ENCODE data around the gene SPHKAP. TPM values are rescaled to one million over a fixed set of nuclear protein-coding genes. Genes with fewer than 3 reads are reported as not detected.

Gene SPHKAP
- total and polyA plus RNA-seq, 2 of the 13 experiments (the other 11 are each of a cell fraction or from before 2014, with no cell fraction given): not detected

DNA sequence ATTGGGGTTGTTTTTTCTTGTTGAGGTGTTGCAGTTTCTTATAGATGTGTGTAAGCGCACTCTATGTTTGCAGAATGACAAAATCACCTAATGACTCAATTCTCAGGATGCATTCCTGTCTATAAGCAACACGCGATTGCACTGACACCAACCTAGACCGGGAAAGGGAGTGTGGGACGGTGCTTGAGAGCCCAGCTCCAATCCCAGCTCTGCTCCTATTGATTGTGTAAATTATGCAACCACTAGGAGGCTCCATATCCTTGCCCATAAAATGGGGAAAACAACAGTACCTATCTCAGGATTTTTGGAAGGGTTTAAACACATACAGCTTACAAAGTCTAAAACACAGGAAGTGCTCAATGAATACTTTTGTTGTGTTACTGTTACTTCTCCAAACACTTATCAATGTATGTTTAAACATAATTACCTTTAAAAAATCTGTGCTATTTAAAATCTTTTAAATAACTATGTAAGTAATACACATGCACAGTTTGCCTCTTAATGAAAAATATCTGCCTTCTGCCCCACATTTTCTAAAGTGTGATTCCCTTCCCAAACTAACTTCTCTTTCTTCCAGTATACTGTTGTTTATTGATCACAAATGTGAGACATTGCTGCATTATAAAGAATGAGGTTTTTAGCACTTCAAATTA lies 132.5 kb downstream of the SPHKAP start:
- Histone ChIP-seq H3K27me3 (ENCODE audit: control insufficient read depth in 1 of 2, insufficient read depth in 2 of 2, low read length in 2 of 2) (no peaks in the 10 kb centered on the region), H3K4me3 (replicated peaks in 1 of 3; ENCODE audit: insufficient read depth in 1 of 3, low read depth in 2 of 3, low read length in 3 of 3) (no peak overlapping the region), H3K9me3 (ENCODE audit: low read length) (no peaks in the 10 kb centered on the region), H3K36me3 (replicated peaks in 1 of 2; ENCODE audit: control insufficient read depth in 1 of 2, insufficient read depth in 2 of 2, low read length in 2 of 2) (no peaks in the 10 kb centered on the region), H3K27ac (ENCODE audit: extremely low read length, insufficient read depth, low read length) (no peak overlapping the region), H2AFZ (ENCODE audit: low read length) (no peak overlapping the region), H3K4me2 (ENCODE audit: low read depth, low read length) (no peak overlapping the region), H4K20me1 (ENCODE audit: insufficient read depth, low read length) (no peaks in the 10 kb centered on the region), H3K79me2 (ENCODE audit: insufficient read depth, low read length) (no peaks in the 10 kb centered on the region), H3K4me1 (ENCODE audit: insufficient read depth, low read length) (no peaks in the 10 kb centered on the region), H3K9ac (ENCODE audit: insufficient read depth, low read depth, low read length) (no peak overlapping the region)
- ATAC-seq: peak; percentile 100
- peak; percentile 49 for DNase-seq (ENCODE audit: low spot score)
- no TSS peak for BruUV-seq (replicated peaks)
- peak; percentile 12 for FAIRE-seq
- in situ Hi-C loops (cut with HindIII; ENCODE audit: extremely low pct_ligation_motif_present, low pct_unique_long_range_greater_than_20kb): no loop called here
- no peak for TF ChIP-seq FLYWCH1 (CRISPR knock-in tag; IDR thresholded peaks at IDR 0.05)
- TF ChIP-seq RAD21 (CRISPR knock-in tag; IDR thresholded peaks at IDR 0.05): peak; percentile 38; the same call in 1 of the 2 replicates
- TF ChIP-seq, protein P1, sequence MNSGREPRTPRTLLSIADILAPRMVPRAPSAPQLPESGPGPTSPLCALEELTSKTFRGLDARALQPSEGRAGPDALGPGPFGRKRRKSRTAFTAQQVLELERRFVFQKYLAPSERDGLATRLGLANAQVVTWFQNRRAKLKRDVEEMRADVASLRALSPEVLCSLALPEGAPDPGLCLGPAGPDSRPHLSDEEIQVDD (CRISPR knock-in tag; IDR thresholded peaks at IDR 0.05; ENCODE audit: borderline replicate concordance): no peak
- TF ChIP-seq CEBPG (CRISPR knock-in tag; IDR thresholded peaks at IDR 0.05): peak; percentile 58; the same call in 1 of the 2 replicates
- TF ChIP-seq, protein P2, sequence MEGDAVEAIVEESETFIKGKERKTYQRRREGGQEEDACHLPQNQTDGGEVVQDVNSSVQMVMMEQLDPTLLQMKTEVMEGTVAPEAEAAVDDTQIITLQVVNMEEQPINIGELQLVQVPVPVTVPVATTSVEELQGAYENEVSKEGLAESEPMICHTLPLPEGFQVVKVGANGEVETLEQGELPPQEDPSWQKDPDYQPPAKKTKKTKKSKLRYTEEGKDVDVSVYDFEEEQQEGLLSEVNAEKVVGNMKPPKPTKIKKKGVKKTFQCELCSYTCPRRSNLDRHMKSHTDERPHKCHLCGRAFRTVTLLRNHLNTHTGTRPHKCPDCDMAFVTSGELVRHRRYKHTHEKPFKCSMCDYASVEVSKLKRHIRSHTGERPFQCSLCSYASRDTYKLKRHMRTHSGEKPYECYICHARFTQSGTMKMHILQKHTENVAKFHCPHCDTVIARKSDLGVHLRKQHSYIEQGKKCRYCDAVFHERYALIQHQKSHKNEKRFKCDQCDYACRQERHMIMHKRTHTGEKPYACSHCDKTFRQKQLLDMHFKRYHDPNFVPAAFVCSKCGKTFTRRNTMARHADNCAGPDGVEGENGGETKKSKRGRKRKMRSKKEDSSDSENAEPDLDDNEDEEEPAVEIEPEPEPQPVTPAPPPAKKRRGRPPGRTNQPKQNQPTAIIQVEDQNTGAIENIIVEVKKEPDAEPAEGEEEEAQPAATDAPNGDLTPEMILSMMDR (CRISPR knock-in tag; IDR thresholded peaks at IDR 0.05): peak; percentile 80
- TF ChIP-seq, protein P3, sequence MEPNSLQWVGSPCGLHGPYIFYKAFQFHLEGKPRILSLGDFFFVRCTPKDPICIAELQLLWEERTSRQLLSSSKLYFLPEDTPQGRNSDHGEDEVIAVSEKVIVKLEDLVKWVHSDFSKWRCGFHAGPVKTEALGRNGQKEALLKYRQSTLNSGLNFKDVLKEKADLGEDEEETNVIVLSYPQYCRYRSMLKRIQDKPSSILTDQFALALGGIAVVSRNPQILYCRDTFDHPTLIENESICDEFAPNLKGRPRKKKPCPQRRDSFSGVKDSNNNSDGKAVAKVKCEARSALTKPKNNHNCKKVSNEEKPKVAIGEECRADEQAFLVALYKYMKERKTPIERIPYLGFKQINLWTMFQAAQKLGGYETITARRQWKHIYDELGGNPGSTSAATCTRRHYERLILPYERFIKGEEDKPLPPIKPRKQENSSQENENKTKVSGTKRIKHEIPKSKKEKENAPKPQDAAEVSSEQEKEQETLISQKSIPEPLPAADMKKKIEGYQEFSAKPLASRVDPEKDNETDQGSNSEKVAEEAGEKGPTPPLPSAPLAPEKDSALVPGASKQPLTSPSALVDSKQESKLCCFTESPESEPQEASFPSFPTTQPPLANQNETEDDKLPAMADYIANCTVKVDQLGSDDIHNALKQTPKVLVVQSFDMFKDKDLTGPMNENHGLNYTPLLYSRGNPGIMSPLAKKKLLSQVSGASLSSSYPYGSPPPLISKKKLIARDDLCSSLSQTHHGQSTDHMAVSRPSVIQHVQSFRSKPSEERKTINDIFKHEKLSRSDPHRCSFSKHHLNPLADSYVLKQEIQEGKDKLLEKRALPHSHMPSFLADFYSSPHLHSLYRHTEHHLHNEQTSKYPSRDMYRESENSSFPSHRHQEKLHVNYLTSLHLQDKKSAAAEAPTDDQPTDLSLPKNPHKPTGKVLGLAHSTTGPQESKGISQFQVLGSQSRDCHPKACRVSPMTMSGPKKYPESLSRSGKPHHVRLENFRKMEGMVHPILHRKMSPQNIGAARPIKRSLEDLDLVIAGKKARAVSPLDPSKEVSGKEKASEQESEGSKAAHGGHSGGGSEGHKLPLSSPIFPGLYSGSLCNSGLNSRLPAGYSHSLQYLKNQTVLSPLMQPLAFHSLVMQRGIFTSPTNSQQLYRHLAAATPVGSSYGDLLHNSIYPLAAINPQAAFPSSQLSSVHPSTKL (CRISPR knock-in tag; IDR thresholded peaks at IDR 0.05): 0 out of 2 replicates have a peak, but pooled peaks have one; percentile 11
- no peak for TF ChIP-seq FOXA1 (IDR thresholded peaks at IDR 0.05)
- peak; percentile 46; the same call in 1 of the 2 replicates for TF ChIP-seq FOXA1 (CRISPR knock-in tag; IDR thresholded peaks at IDR 0.05)
- TF ChIP-seq STAG1 (CRISPR knock-in tag; IDR thresholded peaks at IDR 0.05): peak; percentile 80
- TF ChIP-seq SMC3 (IDR thresholded peaks at IDR 0.05; ENCODE audit: low read length): peak; percentile 42; the same call in 1 of the 2 replicates
- TF ChIP-seq ONECUT2 (CRISPR knock-in tag; IDR thresholded peaks at IDR 0.05): peak; percentile 71
- 0 out of 2 replicates have a peak, but pooled peaks have one; percentile 17 for TF ChIP-seq BCL6 (CRISPR knock-in tag; IDR thresholded peaks at IDR 0.05)
- TF ChIP-seq, protein P4, sequence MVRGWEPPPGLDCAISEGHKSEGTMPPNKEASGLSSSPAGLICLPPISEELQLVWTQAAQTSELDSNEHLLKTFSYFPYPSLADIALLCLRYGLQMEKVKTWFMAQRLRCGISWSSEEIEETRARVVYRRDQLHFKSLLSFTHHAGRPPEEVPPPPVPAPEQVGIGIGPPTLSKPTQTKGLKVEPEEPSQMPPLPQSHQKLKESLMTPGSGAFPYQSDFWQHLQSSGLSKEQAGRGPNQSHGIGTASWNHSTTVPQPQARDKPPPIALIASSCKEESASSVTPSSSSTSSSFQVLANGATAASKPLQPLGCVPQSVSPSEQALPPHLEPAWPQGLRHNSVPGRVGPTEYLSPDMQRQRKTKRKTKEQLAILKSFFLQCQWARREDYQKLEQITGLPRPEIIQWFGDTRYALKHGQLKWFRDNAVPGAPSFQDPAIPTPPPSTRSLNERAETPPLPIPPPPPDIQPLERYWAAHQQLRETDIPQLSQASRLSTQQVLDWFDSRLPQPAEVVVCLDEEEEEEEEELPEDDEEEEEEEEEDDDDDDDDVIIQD (CRISPR knock-in tag; IDR thresholded peaks at IDR 0.05; ENCODE audit: low read depth): no peak
- TF ChIP-seq FOXA3 (CRISPR knock-in tag; IDR thresholded peaks at IDR 0.05): peak; percentile 33; the same call in 1 of the 2 replicates
- TF ChIP-seq, protein P5, sequence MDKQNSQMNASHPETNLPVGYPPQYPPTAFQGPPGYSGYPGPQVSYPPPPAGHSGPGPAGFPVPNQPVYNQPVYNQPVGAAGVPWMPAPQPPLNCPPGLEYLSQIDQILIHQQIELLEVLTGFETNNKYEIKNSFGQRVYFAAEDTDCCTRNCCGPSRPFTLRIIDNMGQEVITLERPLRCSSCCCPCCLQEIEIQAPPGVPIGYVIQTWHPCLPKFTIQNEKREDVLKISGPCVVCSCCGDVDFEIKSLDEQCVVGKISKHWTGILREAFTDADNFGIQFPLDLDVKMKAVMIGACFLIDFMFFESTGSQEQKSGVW (CRISPR knock-in tag; IDR thresholded peaks at IDR 0.05; ENCODE audit: borderline replicate concordance): no peak
- peak; percentile 44; the same call in 1 of the 2 replicates for TF ChIP-seq CEBPB (IDR thresholded peaks at IDR 0.05; ENCODE audit: borderline replicate concordance, low read depth, low read length)
- intact Hi-C loops (cut with micrococcal nuclease; ENCODE audit: unreplicated experiment): loop anchor here (2.0 kb wide), 1 partner anchor 608 kb away; no protein-coding TSS in a partner anchor
- WGBS (ENCODE audit: low lambda C conversion rate): 4% methylated on average over 5 of the region's 5 CpGs
- ChIA-PET POLR2A (no interaction called here), CTCF (ENCODE audit: low intra/inter-chr PET ratio, low total read pairs) (interaction anchor here (1.0 to 1.2 kb wide), 2 partner anchors 9 to 609 kb away, joined by 3 read pairs; no protein-coding TSS in a partner anchor)
